ENCODE data around the gene DIP2B. TPM values are rescaled to one million over a fixed set of nuclear protein-coding genes. Genes with fewer than 3 reads are reported as not detected.

DIP2B gene
- total RNA-seq, 1 experiment from 2014 or later: 26.1 TPM

- TF ChIP-seq MLX (CRISPR knock-in tag; IDR thresholded peaks at IDR 0.05) (no peak), ESRRA (CRISPR knock-in tag; IDR thresholded peaks at IDR 0.05; ENCODE audit: borderline replicate concordance) (no peak), RORB (CRISPR knock-in tag; IDR thresholded peaks at IDR 0.05) (no peak), STAT6 (CRISPR knock-in tag; conservative IDR thresholded peaks at IDR 0.05; ENCODE audit: low read depth) (no peak), E2F5 (CRISPR knock-in tag; IDR thresholded peaks at IDR 0.05) (no peak)
These were observed 150.7 kb downstream of the DIP2B start (continued) for GRCh38 chr12:50655374-50655921.

- Mint-ChIP-seq H3K36me3 (peaks cover 10% of the 10 kb centered on the region; the same call in 1 of the 2 replicates), H3K27me3 (ENCODE audit: low read depth) (no peaks in the 10 kb centered on the region), H3K27ac (peak overlapping the region; percentile 16), H3K9me3 (no peaks in the 10 kb centered on the region), H3K4me3 (no peak overlapping the region), H3K4me1 (peaks cover 4% of the 10 kb centered on the region)
- TF ChIP-seq ZNF532 (CRISPR knock-in tag; IDR thresholded peaks at IDR 0.05; ENCODE audit: borderline replicate concordance): no peak
- no peak for TF ChIP-seq JAZF1 (CRISPR knock-in tag; IDR thresholded peaks at IDR 0.05)
- no peak for TF ChIP-seq ZNF263 (CRISPR knock-in tag; IDR thresholded peaks at IDR 0.05; ENCODE audit: low read depth)
- no peak for TF ChIP-seq CDX4 (CRISPR knock-in tag; IDR thresholded peaks at IDR 0.05; ENCODE audit: borderline replicate concordance)
- no peak for TF ChIP-seq ZNF425 (CRISPR knock-in tag; conservative IDR thresholded peaks at IDR 0.05)
- DNase-seq (ENCODE audit: low spot score) (no peak), ATAC-seq (no peak)
- POLR2A ChIA-PET: interaction anchor here (0.7 kb wide), 1 partner anchor 198 kb away, joined by 3 read pairs; no protein-coding TSS in a partner anchor
- CTCF ChIA-PET: interaction anchor here (0.7 to 1.0 kb wide), 3 partner anchors 21 to 295 kb away, joined by 3 read pairs; partner anchors contain the start of gene DIP2B
These were observed 154.5 kb downstream of the DIP2B start for GRCh38 chr12:50659260-50659659.
